BLaER1 treated with 17β-estradiol and CSF1 and Interleukin-3, amounts not matched to agents 10 nM and 100 nM (cell line): Measurements from ENCODE around the gene TMEM88.

ENCODE experiments used
- H3K27ac ChIP-seq, 11 experiments: shearing (Covaris generic); formaldehyde crosslinking; 2 replicates each; pipeline ENCODE4 v1.8.1; 2022
- H3K27me3 ChIP-seq, 11 experiments: shearing (Covaris generic); formaldehyde crosslinking; 2 replicates each; pipeline ENCODE4 v1.8.1; 2022
- H3K36me3 ChIP-seq, 11 experiments: shearing (Covaris generic); formaldehyde crosslinking; 2 replicates each; pipeline ENCODE4 v1.8.1; 2022
- H3K4me1 ChIP-seq, 10 experiments: shearing (Covaris generic); formaldehyde crosslinking; 2 replicates each; pipeline ENCODE4 v1.8.1; 2022
- H3K4me2 ChIP-seq, 11 experiments: shearing (Covaris generic); formaldehyde crosslinking; 2 replicates each; pipeline ENCODE4 v1.8.1; 2022
- H3K4me3 ChIP-seq, 10 experiments: shearing (Covaris generic); formaldehyde crosslinking; 2 replicates each; pipeline ENCODE4 v1.8.1; 2022
- H3K9ac ChIP-seq, 11 experiments: shearing (Covaris generic); formaldehyde crosslinking; 2 replicates each; pipeline ENCODE4 v1.8.1; 2022
- H3K9me3 ChIP-seq, 11 experiments: shearing (Covaris generic); formaldehyde crosslinking; replicated peaks in 1 of 11; 2 replicates each; pipeline ENCODE4 v1.8.1; 2022
- H4K20me1 ChIP-seq, 11 experiments: shearing (Covaris generic); formaldehyde crosslinking; 2 replicates each; pipeline ENCODE4 v1.8.1; 2022
- Cebpa-rat ChIP-seq, 11 experiments: shearing (Covaris generic); IDR thresholded peaks; 2 replicates each; pipeline ENCODE4 v1.8.1; 2022

Gene TMEM88

GRCh38 chr17:7883781-7884386 is 29.0 kb downstream of the TMEM88 start:
- Histone ChIP-seq H3K27ac (peak overlapping the region; percentile 66 to 98 (median 88); a peak in 21 of 22 replicates), H3K4me3 (peak overlapping the region; percentile 38 to 97 (median 57)), H3K9ac (peak overlapping the region; percentile 75 to 96 (median 81)), H3K4me1 (peaks cover 56 to 65% (median 59%) of the 10 kb centered on the region in 10 experiments), H4K20me1 (peaks cover 0 to 13% (median 12%) of the 10 kb centered on the region in 11 experiments; a peak in 17 of 22 replicates), H3K27me3 (no peaks in the 10 kb centered on the region), H3K4me2 (peak overlapping the region; percentile 63 to 95 (median 83)), H3K36me3 (peaks cover 0 to 24% (median 5%) of the 10 kb centered on the region in 11 experiments; a peak in 11 of 22 replicates), H3K9me3 (no peaks in the 10 kb centered on the region)
- TF ChIP-seq Cebpa-rat (IDR thresholded peaks at IDR 0.05) = no peak

DNA sequence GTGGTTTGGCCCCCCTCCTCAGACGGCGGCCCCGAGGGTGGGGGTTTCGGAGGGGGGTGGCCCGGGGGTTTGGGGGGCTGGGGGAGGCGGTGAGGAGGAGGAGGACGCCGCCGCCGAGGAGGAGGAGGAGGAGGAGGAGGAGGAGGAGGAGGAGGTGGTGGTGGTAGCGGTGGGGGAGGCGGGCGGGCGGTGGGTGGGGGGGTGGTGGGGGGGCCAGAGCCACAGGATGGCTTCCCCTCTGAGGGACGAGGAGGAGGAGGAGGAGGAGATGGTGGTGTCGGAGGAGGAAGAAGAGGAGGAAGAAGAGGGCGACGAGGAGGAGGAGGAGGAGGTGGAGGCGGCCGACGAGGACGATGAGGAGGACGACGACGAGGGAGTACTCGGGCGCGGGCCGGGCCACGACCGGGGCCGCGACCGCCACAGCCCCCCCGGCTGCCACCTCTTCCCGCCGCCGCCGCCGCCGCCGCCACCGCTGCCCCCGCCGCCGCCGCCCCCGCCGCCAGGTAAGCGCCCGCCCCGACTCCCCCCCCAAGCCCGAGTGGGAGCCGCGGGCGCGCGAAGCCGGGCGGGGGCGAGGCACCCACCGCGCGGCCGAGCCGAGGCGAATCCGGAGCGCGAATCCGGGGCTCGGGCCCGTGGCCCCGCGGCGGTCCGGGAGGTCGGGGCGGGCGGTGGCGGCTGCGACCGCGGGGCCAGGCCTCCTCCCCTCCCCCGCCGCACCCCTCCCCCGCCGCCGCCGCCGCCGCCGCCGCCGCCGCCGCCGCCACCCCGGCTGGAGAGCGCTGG is 29.9 kb downstream of the TMEM88 start:
- peaks cover 6 to 22% (median 21%) of the 10 kb centered on the region in 11 experiments; a peak in 20 of 22 replicates for H4K20me1 ChIP-seq
- H3K4me2 ChIP-seq = peak overlapping the region in 1 of 11 experiments; percentile 98; a peak in 4 of 22 replicates
- no peak for TF ChIP-seq Cebpa-rat (IDR thresholded peaks at IDR 0.05)
- peak overlapping the region; percentile 89 to 98 (median 96) for H3K27ac ChIP-seq
- peaks cover 4 to 21% (median 9%) of the 10 kb centered on the region in 11 experiments; a peak in 21 of 22 replicates for H3K36me3 ChIP-seq
- H3K4me3 ChIP-seq = peak overlapping the region; percentile 77 to 97 (median 86)
- H3K27me3 ChIP-seq = no peaks in the 10 kb centered on the region
- peaks cover 59 to 71% (median 62%) of the 10 kb centered on the region in 10 experiments for H3K4me1 ChIP-seq
- H3K9me3 ChIP-seq = no peaks in the 10 kb centered on the region
- peak overlapping the region; percentile 90 to 98 (median 96) for H3K9ac ChIP-seq

- Histone ChIP-seq H3K4me3 (peak overlapping the region; percentile 77 to 97 (median 86)), H3K4me2 (peak overlapping the region; percentile 95 to 100 (median 96)), H3K36me3 (peaks cover 12 to 24% (median 16%) of the 10 kb centered on the region in 11 experiments), H3K27ac (peak overlapping the region; percentile 89 to 98 (median 96)), H3K9me3 (no peaks in the 10 kb centered on the region), H3K4me1 (peaks cover 56 to 69% (median 60%) of the 10 kb centered on the region in 10 experiments), H4K20me1 (peaks cover 6 to 31% (median 27%) of the 10 kb centered on the region in 11 experiments; a peak in 20 of 22 replicates), H3K9ac (peak overlapping the region; percentile 90 to 98 (median 96)), H3K27me3 (no peaks in the 10 kb centered on the region)
- no peak for TF ChIP-seq Cebpa-rat (IDR thresholded peaks at IDR 0.05)
Measured at GRCh38 chr17:7885367-7886226, 30.7 kb downstream of the TMEM88 start.

- peaks cover 6 to 39% (median 35%) of the 10 kb centered on the region in 11 experiments; a peak in 20 of 22 replicates for H4K20me1 ChIP-seq
- H3K4me3 ChIP-seq = peak overlapping the region; percentile 77 to 97 (median 86)
- peak overlapping the region; percentile 90 to 98 (median 96) for H3K9ac ChIP-seq
- no peak for TF ChIP-seq Cebpa-rat (IDR thresholded peaks at IDR 0.05)
- H3K27me3 ChIP-seq = no peaks in the 10 kb centered on the region
- peak overlapping the region; percentile 89 to 98 (median 96) for H3K27ac ChIP-seq
- H3K4me1 ChIP-seq = peaks cover 47 to 60% (median 52%) of the 10 kb centered on the region in 10 experiments
- H3K4me2 ChIP-seq = peak overlapping the region; percentile 95 to 100 (median 96)
- peaks cover 20 to 25% (median 21%) of the 10 kb centered on the region in 11 experiments for H3K36me3 ChIP-seq
- H3K9me3 ChIP-seq = no peaks in the 10 kb centered on the region
Measured at GRCh38 chr17:7886227-7887037, 31.6 kb downstream of the TMEM88 start.

DNA sequence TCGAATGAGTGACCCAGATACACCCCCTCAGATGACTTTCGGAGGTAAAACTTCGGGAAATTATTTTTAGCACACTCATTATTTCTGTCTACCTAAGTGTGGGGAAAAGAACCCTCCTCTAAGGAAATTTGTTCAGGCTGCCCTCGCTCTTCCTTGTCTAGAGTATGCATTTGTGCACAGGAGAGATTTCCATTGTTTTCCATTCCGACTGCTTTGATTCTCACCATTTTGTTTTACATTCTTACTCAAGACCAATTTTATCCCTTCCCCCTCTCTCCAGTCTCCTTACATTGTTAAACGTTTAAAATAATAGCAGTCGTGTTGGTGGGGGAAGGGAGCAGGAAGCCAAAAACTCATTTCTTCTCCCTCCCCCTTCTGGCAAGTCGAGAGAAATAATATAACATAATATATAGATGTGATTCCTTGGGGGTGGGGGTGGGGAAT is 32.2 kb downstream of the TMEM88 start:
- Histone ChIP-seq H3K9ac (peak overlapping the region; percentile 90 to 98 (median 96)), H3K4me3 (peak overlapping the region; percentile 77 to 97 (median 86)), H3K4me2 (peak overlapping the region; percentile 95 to 100 (median 96)), H3K27ac (peak overlapping the region; percentile 89 to 98 (median 96)), H3K36me3 (peaks cover 26 to 32% (median 27%) of the 10 kb centered on the region in 11 experiments), H3K27me3 (no peaks in the 10 kb centered on the region), H4K20me1 (peaks cover 6 to 44% (median 41%) of the 10 kb centered on the region in 11 experiments; a peak in 20 of 22 replicates), H3K9me3 (no peaks in the 10 kb centered on the region), H3K4me1 (peaks cover 41 to 54% (median 46%) of the 10 kb centered on the region in 10 experiments)
- TF ChIP-seq Cebpa-rat (IDR thresholded peaks at IDR 0.05) = no peak

- peak overlapping the region; percentile 77 to 97 (median 86) for H3K4me3 ChIP-seq
- H3K4me1 ChIP-seq = peaks cover 35 to 48% (median 40%) of the 10 kb centered on the region in 10 experiments
- peak overlapping the region; percentile 90 to 98 (median 96) for H3K9ac ChIP-seq
- H4K20me1 ChIP-seq = peaks cover 6 to 49% (median 43%) of the 10 kb centered on the region in 11 experiments; a peak in 20 of 22 replicates
- no peaks in the 10 kb centered on the region for H3K27me3 ChIP-seq
- H3K36me3 ChIP-seq = peaks cover 31 to 37% (median 33%) of the 10 kb centered on the region in 11 experiments
- peak overlapping the region; percentile 95 to 100 (median 96) for H3K4me2 ChIP-seq
- H3K9me3 ChIP-seq = no peaks in the 10 kb centered on the region
- peak overlapping the region; percentile 53 to 98 (median 96) for H3K27ac ChIP-seq
- TF ChIP-seq Cebpa-rat (IDR thresholded peaks at IDR 0.05) = no peak
Measured at GRCh38 chr17:7887482-7888183, 32.8 kb downstream of the TMEM88 start.
